ENCODE measurements around the gene AHCYL2.

DNA sequence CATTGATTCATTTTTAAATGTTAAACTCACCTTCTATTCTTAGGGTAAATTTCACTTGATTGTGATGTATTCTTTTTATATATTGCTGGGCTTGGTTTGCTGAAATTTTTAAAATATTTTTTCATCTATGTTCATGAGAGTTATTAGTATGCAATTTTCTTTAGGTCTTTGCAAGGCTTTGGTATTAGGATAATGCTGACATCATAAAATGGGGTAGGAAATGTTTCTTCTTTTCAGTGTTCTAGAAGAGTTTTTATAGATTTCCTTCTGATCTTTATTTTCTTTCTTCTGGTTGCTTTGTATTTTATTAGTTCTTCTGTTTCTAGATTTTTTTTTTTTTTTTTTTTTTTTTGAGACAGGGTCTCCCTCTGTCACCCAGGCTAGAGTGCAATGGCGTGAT lies 56.3 kb downstream of the AHCYL2 start:
- TF ChIP-seq, protein P1, sequence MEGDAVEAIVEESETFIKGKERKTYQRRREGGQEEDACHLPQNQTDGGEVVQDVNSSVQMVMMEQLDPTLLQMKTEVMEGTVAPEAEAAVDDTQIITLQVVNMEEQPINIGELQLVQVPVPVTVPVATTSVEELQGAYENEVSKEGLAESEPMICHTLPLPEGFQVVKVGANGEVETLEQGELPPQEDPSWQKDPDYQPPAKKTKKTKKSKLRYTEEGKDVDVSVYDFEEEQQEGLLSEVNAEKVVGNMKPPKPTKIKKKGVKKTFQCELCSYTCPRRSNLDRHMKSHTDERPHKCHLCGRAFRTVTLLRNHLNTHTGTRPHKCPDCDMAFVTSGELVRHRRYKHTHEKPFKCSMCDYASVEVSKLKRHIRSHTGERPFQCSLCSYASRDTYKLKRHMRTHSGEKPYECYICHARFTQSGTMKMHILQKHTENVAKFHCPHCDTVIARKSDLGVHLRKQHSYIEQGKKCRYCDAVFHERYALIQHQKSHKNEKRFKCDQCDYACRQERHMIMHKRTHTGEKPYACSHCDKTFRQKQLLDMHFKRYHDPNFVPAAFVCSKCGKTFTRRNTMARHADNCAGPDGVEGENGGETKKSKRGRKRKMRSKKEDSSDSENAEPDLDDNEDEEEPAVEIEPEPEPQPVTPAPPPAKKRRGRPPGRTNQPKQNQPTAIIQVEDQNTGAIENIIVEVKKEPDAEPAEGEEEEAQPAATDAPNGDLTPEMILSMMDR (IDR thresholded peaks at IDR 0.05) = no peak
- TF ChIP-seq POLR2A (IDR thresholded peaks at IDR 0.05) = no peak
- TF ChIP-seq EP300 (IDR thresholded peaks at IDR 0.05) = no peak
